ENCODE results near the gene DIRAS2. TPM values are rescaled to one million over a fixed set of nuclear protein-coding genes. Genes with fewer than 3 reads are reported as not detected.

DIRAS2 gene
- total RNA-seq, 1 experiment from 2014 or later, result not detected

DNA sequence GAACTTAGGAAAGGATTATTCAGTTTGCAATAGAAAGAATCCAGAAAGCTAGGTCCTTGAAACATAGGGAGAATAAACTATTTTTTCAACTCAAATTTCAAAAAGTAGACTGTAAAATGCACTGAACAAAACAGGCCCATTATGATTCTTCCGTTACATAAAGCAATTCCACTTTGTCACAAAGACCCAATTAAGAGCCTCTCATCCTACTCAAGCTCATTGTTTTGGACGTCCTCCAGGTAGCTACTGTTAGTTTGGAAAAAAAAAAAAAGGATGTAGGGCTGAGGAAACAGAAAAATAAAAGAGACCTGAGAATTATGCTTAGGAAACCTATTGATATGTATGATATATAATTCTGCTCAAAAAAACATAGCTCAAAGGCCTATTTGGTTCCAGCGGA lies 74.0 kb downstream of the DIRAS2 start:
- no peak for DNase-seq (ENCODE audit: unreplicated experiment)
- H3K9me3 Mint-ChIP-seq (ENCODE audit: unreplicated experiment), result no peaks in the 10 kb centered on the region
- intact Hi-C loops (cut with micrococcal nuclease), result no loop called here
- BruUV-seq (replicated peaks), result no TSS peak
- no peak overlapping the region for H3K4me3 Mint-ChIP-seq (ENCODE audit: unreplicated experiment)
- no peak overlapping the region for H3K27ac Mint-ChIP-seq (ENCODE audit: low read depth, unreplicated experiment)
- TF ChIP-seq, protein P1, sequence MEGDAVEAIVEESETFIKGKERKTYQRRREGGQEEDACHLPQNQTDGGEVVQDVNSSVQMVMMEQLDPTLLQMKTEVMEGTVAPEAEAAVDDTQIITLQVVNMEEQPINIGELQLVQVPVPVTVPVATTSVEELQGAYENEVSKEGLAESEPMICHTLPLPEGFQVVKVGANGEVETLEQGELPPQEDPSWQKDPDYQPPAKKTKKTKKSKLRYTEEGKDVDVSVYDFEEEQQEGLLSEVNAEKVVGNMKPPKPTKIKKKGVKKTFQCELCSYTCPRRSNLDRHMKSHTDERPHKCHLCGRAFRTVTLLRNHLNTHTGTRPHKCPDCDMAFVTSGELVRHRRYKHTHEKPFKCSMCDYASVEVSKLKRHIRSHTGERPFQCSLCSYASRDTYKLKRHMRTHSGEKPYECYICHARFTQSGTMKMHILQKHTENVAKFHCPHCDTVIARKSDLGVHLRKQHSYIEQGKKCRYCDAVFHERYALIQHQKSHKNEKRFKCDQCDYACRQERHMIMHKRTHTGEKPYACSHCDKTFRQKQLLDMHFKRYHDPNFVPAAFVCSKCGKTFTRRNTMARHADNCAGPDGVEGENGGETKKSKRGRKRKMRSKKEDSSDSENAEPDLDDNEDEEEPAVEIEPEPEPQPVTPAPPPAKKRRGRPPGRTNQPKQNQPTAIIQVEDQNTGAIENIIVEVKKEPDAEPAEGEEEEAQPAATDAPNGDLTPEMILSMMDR (IDR thresholded peaks at IDR 0.05; ENCODE audit: unreplicated experiment), result no peak
- no peaks in the 10 kb centered on the region for H3K36me3 Mint-ChIP-seq (ENCODE audit: insufficient read depth, unreplicated experiment)
- CTCF ChIA-PET, result interaction anchor here (0.6 kb wide), 1 partner anchor 20 kb away, joined by 3 read pairs; no protein-coding TSS in a partner anchor
- H3K27me3 Mint-ChIP-seq (ENCODE audit: insufficient read depth, unreplicated experiment), result peaks cover 72% of the 10 kb centered on the region
- no peaks in the 10 kb centered on the region for H3K4me1 Mint-ChIP-seq (ENCODE audit: insufficient read depth, unreplicated experiment)
- POLR2A ChIA-PET, result no interaction called here

- Mint-ChIP-seq H3K36me3 (ENCODE audit: insufficient read depth, unreplicated experiment) (no peaks in the 10 kb centered on the region), H3K27me3 (ENCODE audit: insufficient read depth, unreplicated experiment) (peaks cover 18% of the 10 kb centered on the region), H3K27ac (ENCODE audit: low read depth, unreplicated experiment) (no peak overlapping the region), H3K4me3 (ENCODE audit: unreplicated experiment) (no peak overlapping the region), H3K9me3 (ENCODE audit: unreplicated experiment) (no peaks in the 10 kb centered on the region), H3K4me1 (ENCODE audit: insufficient read depth, unreplicated experiment) (no peaks in the 10 kb centered on the region)
- ChIA-PET CTCF (no interaction called here), POLR2A (no interaction called here)
- TF ChIP-seq, protein P1 (IDR thresholded peaks at IDR 0.05; ENCODE audit: unreplicated experiment), result no peak
- no peak for DNase-seq (ENCODE audit: unreplicated experiment)
- intact Hi-C loops (cut with micrococcal nuclease), result no loop called here
- BruUV-seq (replicated peaks), result no TSS peak
These were observed 80.4 kb downstream of the DIRAS2 start for GRCh38 chr9:90562229-90562628.

Other genes starting within 250 kb of the DIRAS2 start
- 5.9 and 6.7 TPM in 2 replicates for gene SYK, start 159.0 kb upstream of the DIRAS2 start, total RNA-seq (2022)